Measurements from ENCODE around the gene SMIM35.

SMIM35 gene

DNA sequence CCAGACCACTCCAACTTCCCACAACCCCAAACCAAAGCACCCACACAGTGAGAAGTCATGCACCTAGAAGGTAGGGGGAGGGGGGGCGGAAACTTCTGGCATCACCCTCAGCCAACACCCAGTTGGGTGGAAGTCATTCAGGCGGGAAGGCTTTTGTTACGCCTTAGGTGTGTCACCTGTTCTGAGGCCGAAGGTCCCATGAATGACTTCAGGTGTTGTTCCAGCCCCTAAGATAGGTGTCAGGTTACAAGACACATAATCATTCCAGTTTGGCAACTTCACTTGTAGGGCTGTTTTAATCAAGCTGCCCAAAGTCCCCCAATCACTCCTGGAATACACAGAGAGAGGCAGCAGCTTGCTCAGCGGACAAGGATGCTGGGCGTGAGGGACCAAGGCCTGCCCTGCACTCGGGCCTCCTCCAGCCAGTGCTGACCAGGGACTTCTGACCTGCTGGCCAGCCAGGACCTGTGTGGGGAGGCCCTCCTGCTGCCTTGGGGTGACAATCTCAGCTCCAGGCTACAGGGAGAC lies 9.9 kb downstream of the SMIM35 start, which contains the start of gene TMPRSS4:
TMPRSS4 (plus strand) TSS at position 325 of the 528 bp plus-strand sequence. CDS start 225 bp downstream, outside the sequence.
- no peaks in the 10 kb centered on the region for H3K9me3 Mint-ChIP-seq
- DNase-seq = no peak
- peaks cover 54% of the 10 kb centered on the region for H3K4me1 Mint-ChIP-seq
- no peak within 1 kb of the TSS for H3K27ac Mint-ChIP-seq
- H3K27me3 Mint-ChIP-seq (ENCODE audit: low read depth, poor library complexity) = peaks cover 10% of the 10 kb centered on the region
- TF ChIP-seq CTCF (IDR thresholded peaks at IDR 0.05) = no peak
- peak within 1 kb of the TSS; percentile 52 for H3K4me3 Mint-ChIP-seq
- H3K36me3 Mint-ChIP-seq (ENCODE audit: low read depth) = no peaks in the 10 kb centered on the region

GRCh38 chr11:118074785-118075184 lies 12.0 kb downstream of the SMIM35 start:
- TF ChIP-seq CTCF (IDR thresholded peaks at IDR 0.05) = no peak
- Mint-ChIP-seq H3K9me3 (no peaks in the 10 kb centered on the region), H3K4me3 (no peak overlapping the region), H3K27me3 (ENCODE audit: low read depth, poor library complexity) (peaks cover 10% of the 10 kb centered on the region), H3K27ac (no peak overlapping the region), H3K36me3 (ENCODE audit: low read depth) (no peaks in the 10 kb centered on the region), H3K4me1 (peaks cover 33% of the 10 kb centered on the region)
- DNase-seq = no peak

DNA sequence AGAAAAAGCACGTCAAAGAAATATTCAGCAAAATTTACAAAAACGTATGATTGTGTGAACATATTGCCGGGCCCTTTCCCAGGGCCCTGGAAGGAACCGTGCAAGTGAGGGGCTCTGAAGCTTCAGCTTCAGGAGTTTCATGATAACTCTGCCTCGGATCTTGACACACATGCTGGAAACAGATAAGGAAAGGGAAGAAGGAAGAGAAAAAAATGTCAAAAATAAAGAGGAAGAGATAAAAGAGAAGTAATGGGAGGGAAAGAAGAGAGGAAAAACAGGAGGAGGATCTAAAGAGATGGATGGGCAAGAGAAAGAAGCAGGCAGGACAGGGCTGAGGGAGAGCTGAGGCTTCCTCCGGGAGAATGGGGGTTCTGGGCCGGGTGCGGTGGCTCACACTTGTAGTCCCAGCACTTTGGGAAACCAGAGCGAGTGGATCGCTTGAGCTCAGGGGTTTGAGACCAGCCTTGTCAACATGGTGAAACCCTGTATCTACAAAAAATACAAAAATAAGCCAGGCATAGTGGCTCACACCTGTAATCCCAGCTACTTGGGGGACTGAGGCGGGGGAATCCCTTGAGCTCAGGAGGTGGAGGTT lies 12.6 kb downstream of the SMIM35 start:
- TF ChIP-seq CTCF (IDR thresholded peaks at IDR 0.05) = no peak
- Mint-ChIP-seq H3K4me3 (no peak overlapping the region), H3K9me3 (no peaks in the 10 kb centered on the region)

DNA sequence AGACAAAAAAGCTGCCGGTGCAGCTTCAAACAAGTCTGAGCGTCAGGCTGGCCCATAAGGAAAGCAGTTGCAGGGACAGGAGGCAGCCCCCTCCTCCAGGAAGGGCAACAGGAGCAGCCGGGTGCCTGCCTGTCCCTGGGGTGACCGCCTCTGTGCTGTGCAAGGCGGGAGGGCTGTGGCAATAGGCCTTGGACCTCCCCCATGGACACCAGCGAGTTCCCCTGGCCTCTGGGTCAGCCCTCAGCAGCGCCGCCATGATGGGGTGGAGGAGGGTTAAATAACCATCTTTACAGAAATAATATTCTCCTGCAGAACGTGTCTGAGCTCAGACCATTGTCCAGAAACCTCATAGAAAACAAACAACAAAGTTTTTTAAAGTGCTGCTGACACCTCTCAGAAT lies 13.2 kb downstream of the SMIM35 start:
- peaks cover 10% of the 10 kb centered on the region for H3K27me3 Mint-ChIP-seq (ENCODE audit: low read depth, poor library complexity)
- H3K9me3 Mint-ChIP-seq = no peaks in the 10 kb centered on the region
- H3K4me1 Mint-ChIP-seq = peaks cover 26% of the 10 kb centered on the region
- H3K27ac Mint-ChIP-seq = no peak overlapping the region
- TF ChIP-seq CTCF (IDR thresholded peaks at IDR 0.05) = no peak
- H3K36me3 Mint-ChIP-seq (ENCODE audit: low read depth) = no peaks in the 10 kb centered on the region
- no peak for DNase-seq
- no peak overlapping the region for H3K4me3 Mint-ChIP-seq

More for the DNA sequence above, 12.6 kb downstream of the SMIM35 start:
- Mint-ChIP-seq H3K36me3 (ENCODE audit: low read depth) (no peaks in the 10 kb centered on the region), H3K4me1 (peaks cover 27% of the 10 kb centered on the region), H3K27me3 (ENCODE audit: low read depth, poor library complexity) (peaks cover 10% of the 10 kb centered on the region), H3K27ac (no peak overlapping the region)
- no peak for DNase-seq

- Mint-ChIP-seq H3K27ac (no peak overlapping the region), H3K4me3 (no peak overlapping the region)
- DNase-seq = no peak
Observed at GRCh38 chr11:118071416-118072030, 15.2 kb downstream of the SMIM35 start.

More at GRCh38 chr11:118071416-118072030, 15.2 kb downstream of the SMIM35 start:
- Mint-ChIP-seq H3K27me3 (ENCODE audit: low read depth, poor library complexity) (peaks cover 13% of the 10 kb centered on the region), H3K36me3 (ENCODE audit: low read depth) (no peaks in the 10 kb centered on the region), H3K9me3 (no peaks in the 10 kb centered on the region), H3K4me1 (peaks cover 13% of the 10 kb centered on the region)
- TF ChIP-seq CTCF (IDR thresholded peaks at IDR 0.05) = no peak
